ENCODE measurements around the gene C19orf73. TPM values are rescaled to one million over a fixed set of nuclear protein-coding genes. Genes with fewer than 3 reads are reported as not detected.

Gene C19orf73
- total RNA-seq, 1 donor from 2014 or later, result 1.1 TPM

DNA sequence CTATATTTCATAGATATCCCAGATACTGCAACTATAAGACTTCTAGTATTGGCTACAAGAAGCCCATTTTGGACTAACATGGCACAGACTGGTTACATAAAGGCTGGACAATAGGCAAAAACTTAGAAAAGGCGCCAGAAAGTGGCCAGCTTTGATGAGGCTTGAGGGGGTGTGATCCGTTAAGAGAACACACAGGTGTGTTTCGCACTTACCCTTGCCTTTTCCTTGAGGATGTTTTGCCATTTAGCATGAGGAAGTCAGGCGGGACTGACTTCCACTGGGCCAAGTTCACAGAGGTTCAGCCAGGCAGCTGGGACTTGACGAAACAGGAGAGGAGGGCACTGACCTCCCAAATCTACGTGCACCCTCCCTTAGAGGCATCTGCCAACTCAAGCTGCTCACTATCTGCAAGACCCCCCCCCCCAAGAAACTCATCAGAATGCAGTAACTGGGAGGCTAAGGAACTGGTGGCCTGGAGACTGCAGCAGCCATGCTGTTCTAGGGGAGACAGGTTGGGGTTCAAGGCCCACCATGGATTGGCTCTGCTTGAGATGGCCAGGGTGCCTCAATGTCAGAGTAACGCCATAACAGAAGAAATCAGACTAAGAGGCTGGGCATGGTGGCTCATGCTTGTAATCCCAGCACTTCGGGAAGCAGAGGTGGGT lies 9.2 kb downstream of the C19orf73 start:
- Mint-ChIP-seq H3K27ac (ENCODE audit: unreplicated experiment) (no peak overlapping the region), H3K36me3 (ENCODE audit: low read depth) (peaks cover 25% of the 10 kb centered on the region), H3K4me1 (ENCODE audit: low read depth) (peaks cover 35% of the 10 kb centered on the region), H3K9me3 (ENCODE audit: low read depth) (no peaks in the 10 kb centered on the region), H3K27me3 (ENCODE audit: low read depth) (no peaks in the 10 kb centered on the region), H3K4me3 (ENCODE audit: unreplicated experiment) (no peak overlapping the region)
- DNase-seq (ENCODE audit: low spot score), result no peak
- TF ChIP-seq, protein P1, sequence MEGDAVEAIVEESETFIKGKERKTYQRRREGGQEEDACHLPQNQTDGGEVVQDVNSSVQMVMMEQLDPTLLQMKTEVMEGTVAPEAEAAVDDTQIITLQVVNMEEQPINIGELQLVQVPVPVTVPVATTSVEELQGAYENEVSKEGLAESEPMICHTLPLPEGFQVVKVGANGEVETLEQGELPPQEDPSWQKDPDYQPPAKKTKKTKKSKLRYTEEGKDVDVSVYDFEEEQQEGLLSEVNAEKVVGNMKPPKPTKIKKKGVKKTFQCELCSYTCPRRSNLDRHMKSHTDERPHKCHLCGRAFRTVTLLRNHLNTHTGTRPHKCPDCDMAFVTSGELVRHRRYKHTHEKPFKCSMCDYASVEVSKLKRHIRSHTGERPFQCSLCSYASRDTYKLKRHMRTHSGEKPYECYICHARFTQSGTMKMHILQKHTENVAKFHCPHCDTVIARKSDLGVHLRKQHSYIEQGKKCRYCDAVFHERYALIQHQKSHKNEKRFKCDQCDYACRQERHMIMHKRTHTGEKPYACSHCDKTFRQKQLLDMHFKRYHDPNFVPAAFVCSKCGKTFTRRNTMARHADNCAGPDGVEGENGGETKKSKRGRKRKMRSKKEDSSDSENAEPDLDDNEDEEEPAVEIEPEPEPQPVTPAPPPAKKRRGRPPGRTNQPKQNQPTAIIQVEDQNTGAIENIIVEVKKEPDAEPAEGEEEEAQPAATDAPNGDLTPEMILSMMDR (IDR thresholded peaks at IDR 0.05), result no peak

DNA sequence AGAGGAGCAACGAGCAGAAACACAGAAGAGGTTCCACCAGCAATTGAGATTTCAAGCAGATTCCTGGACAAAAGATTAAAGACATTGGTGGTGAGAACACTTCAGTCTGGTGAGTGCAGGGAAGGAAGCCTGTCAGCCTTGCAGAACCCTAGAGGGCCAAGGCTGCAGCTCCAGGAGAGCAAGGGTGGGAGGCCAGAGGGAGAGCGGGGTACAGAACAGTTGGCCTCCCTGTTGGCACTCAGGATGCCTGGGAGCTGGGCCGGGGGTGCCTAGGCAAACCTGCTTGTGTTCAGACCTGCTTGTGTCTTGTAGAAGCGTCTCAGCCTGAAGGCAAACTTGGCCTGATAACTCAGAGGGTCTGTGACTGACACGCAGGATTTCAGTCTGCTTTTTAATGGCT lies 9.9 kb downstream of the C19orf73 start:
- Mint-ChIP-seq H3K27ac (ENCODE audit: unreplicated experiment) (peak overlapping the region; percentile 52), H3K4me3 (ENCODE audit: unreplicated experiment) (no peak overlapping the region), H3K9me3 (ENCODE audit: low read depth) (no peaks in the 10 kb centered on the region), H3K4me1 (ENCODE audit: low read depth) (peaks cover 35% of the 10 kb centered on the region), H3K27me3 (ENCODE audit: low read depth) (no peaks in the 10 kb centered on the region), H3K36me3 (ENCODE audit: low read depth) (peaks cover 26% of the 10 kb centered on the region)
- no peak for DNase-seq (ENCODE audit: low spot score)
- TF ChIP-seq, protein P1 (IDR thresholded peaks at IDR 0.05), result no peak

DNA sequence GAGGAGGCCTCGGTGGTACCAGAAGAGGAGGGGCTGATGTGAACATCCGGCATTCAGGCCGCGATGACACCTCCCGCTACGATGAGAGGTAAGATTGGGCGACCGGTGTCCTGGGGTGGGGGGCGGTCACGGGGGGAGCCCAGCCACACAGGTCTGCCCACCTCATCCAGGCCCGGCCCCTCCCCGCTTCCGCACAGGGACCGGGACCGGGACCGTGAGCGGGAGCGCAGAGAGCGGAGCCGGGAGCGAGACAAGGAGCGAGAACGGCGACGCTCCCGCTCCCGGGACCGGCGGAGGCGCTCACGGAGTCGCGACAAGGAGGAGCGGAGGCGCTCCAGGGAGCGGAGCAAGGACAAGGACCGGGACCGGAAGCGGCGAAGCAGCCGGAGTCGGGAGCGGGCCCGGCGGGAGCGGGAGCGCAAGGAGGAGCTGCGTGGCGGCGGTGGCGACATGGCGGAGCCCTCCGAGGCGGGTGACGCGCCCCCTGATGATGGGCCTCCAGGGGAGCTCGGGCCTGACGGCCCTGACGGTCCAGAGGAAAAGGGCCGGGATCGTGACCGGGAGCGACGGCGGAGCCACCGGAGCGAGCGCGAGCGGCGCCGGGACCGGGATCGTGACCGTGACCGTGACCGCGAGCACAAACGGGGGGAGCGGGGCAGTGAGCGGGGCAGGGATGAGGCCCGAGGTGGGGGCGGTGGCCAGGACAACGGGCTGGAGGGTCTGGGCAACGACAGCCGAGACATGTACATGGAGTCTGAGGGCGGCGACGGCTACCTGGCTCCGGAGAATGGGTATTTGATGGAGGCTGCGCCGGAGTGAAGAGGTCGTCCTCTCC lies 11.1 kb downstream of the C19orf73 start:
- Mint-ChIP-seq H3K9me3 (ENCODE audit: low read depth) (no peaks in the 10 kb centered on the region), H3K36me3 (ENCODE audit: low read depth) (peaks cover 26% of the 10 kb centered on the region), H3K4me3 (ENCODE audit: unreplicated experiment) (no peak overlapping the region), H3K4me1 (ENCODE audit: low read depth) (peaks cover 26% of the 10 kb centered on the region), H3K27me3 (ENCODE audit: low read depth) (no peaks in the 10 kb centered on the region), H3K27ac (ENCODE audit: unreplicated experiment) (no peak overlapping the region)
- DNase-seq (ENCODE audit: low spot score), result no peak
- TF ChIP-seq, protein P1 (IDR thresholded peaks at IDR 0.05), result no peak

DNA sequence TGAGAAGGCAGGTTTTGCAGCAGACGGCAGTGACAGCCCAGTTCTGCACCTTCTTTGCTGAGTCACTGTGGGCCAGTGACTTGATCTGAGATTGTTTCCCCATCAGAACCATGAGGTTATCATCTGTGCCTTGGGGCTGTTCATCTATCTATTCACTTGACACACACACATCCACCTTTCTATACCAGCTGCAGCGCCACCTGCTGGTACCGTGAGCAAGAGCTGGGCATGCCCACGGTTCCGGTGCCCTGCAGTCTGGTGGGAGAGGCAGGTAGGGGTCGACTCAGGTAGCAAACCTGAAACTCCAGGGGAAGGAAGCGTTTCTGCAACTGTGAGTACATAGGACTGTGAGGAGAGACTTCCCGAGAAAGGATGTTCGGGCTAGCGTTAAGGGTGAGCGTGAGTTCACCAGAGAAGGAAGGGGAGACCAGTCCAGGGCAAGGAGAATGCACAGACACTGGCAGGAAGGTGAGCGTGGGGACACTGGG lies 12.3 kb downstream of the C19orf73 start:
- no peaks in the 10 kb centered on the region for H3K9me3 Mint-ChIP-seq (ENCODE audit: low read depth)
- H3K4me3 Mint-ChIP-seq (ENCODE audit: unreplicated experiment), result no peak overlapping the region
- H3K4me1 Mint-ChIP-seq (ENCODE audit: low read depth), result peaks cover 26% of the 10 kb centered on the region
- TF ChIP-seq, protein P1 (IDR thresholded peaks at IDR 0.05), result peak; percentile 88
- peaks cover 28% of the 10 kb centered on the region for H3K36me3 Mint-ChIP-seq (ENCODE audit: low read depth)
- no peak overlapping the region for H3K27ac Mint-ChIP-seq (ENCODE audit: unreplicated experiment)
- H3K27me3 Mint-ChIP-seq (ENCODE audit: low read depth), result no peaks in the 10 kb centered on the region
- DNase-seq (ENCODE audit: low spot score), result no peak

DNA sequence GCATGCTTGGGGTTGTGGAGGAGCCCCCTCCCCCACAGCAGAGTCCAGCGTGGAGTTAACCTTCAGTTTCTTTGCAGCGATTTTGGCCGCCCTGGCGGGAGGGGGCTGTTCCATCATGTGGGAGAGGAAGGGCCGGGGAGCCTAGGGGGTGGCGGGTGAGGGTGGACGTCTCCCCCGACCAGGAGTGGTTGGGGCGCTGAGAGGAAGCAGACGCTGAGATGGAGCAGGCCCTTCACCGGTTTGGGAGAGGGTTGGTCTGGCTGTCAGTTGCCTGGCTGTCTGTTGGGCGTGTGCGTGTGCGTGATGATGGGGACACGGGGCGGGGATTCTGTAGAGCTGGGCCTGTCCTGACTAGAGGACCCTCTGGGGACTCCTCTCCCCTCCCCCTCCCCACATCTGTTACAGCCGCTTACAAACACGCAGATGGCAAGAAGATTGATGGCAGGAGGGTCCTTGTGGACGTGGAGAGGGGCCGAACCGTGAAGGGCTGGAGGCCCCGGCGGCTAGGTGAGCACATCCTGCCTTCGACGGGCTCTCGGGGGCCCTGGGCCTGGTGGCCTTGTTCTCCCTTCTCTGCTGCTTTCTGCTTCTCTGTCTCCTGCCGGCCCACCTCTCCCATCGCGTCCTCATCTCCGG lies 14.6 kb downstream of the C19orf73 start:
- Mint-ChIP-seq H3K27ac (ENCODE audit: unreplicated experiment) (no peak overlapping the region), H3K36me3 (ENCODE audit: low read depth) (peaks cover 40% of the 10 kb centered on the region), H3K27me3 (ENCODE audit: low read depth) (no peaks in the 10 kb centered on the region), H3K4me1 (ENCODE audit: low read depth) (peaks cover 10% of the 10 kb centered on the region), H3K9me3 (ENCODE audit: low read depth) (no peaks in the 10 kb centered on the region), H3K4me3 (ENCODE audit: unreplicated experiment) (no peak overlapping the region)
- no peak for DNase-seq (ENCODE audit: low spot score)
- TF ChIP-seq, protein P1 (IDR thresholded peaks at IDR 0.05), result no peak

Measured in chondrocyte (in vitro differentiated cells).